HCT116 (cell line): Measurements from ENCODE around the gene UBXN2A. TPM values are rescaled to one million over a fixed set of nuclear protein-coding genes. Genes with fewer than 3 reads are reported as not detected.

Experiments
- CTCF ChIP-seq, 3 experiments: fragments of 200-600 bp in 1 of 3; sonication (generic) in 1 of 3; IDR thresholded peaks in 2 of 3; conservative IDR thresholded peaks in 1 of 3; 2 replicates each; pipeline ENCODE4 v1.5.1; 2012 to 2017; ENCODE audit warnings: low read depth in 2 of 3, low read length in 2 of 3, antibody characterized with exemption in 1 of 3, borderline replicate concordance in 1 of 3, control low read depth in 1 of 3, mild to moderate bottlenecking in 1 of 3, mixed read lengths in 1 of 3, mixed run types in 1 of 3, moderate library complexity in 1 of 3; ENCODE audit not compliant: insufficient read depth in 1 of 3
- ELF1 ChIP-seq: IDR thresholded peaks from 2 replicates; pipeline ENCODE4 v1.6.1; 2012; ENCODE audit warnings: low read depth, borderline replicate concordance
- EZH2 ChIP-seq: fragments of 200-600 bp; sonication (generic); IDR thresholded peaks from 2 replicates; pipeline ENCODE4 v1.6.1; 2017; ENCODE audit warnings: antibody characterized with exemption, mixed run types
- EZH2phosphoT487 ChIP-seq: fragments of 200-600 bp; IDR thresholded peaks from 2 replicates; pipeline ENCODE4 v1.6.1; 2018; ENCODE audit warnings: antibody characterized with exemption, borderline replicate concordance
- JUND ChIP-seq: IDR thresholded peaks from 2 replicates; pipeline ENCODE4 v1.6.1; 2012
- POLR2A ChIP-seq: IDR thresholded peaks from 2 replicates; pipeline ENCODE4 v1.7.0; 2011; ENCODE audit warnings: borderline replicate concordance; ENCODE audit not compliant: insufficient read depth, insufficient read length; ENCODE audit errors: extremely low read depth
- REST ChIP-seq: IDR thresholded peaks from 2 replicates; pipeline ENCODE4 v1.6.1; 2012; ENCODE audit warnings: low read depth
- SIN3A ChIP-seq: IDR thresholded peaks from 2 replicates; pipeline ENCODE4 v1.6.1; 2012; ENCODE audit warnings: low read depth
- YY1 ChIP-seq: IDR thresholded peaks from 2 replicates; pipeline ENCODE4 v1.6.1; 2011; ENCODE audit warnings: low read length, low read depth, moderate library complexity, mild to moderate bottlenecking; ENCODE audit not compliant: insufficient replicate concordance; ENCODE audit errors: extremely low read depth
- total RNA-seq: library from RNA; stranded (reverse); gene quantifications from one replicate; pipeline ENCODE4 v1.2.1, GENCODE V29; 2021; ENCODE audit not compliant: unreplicated experiment

UBXN2A gene
- total RNA-seq, 1 experiment from 2014 or later, result 14.1 TPM

GRCh38 chr2:24024996-24025663 lies 84.9 kb downstream of the UBXN2A start (continued):
- TF ChIP-seq REST (no peak), SIN3A (no peak), EZH2phosphoT487 (no peak), EZH2 (no peak), YY1 (no peak), CTCF (IDR thresholded peaks at IDR 0.05 in 2 of 3, conservative IDR thresholded peaks at IDR 0.05 in 1 of 3; ENCODE audit: borderline replicate concordance in 1 of 3, insufficient read depth in 1 of 3, low read depth in 2 of 3, low read length in 2 of 3) (no peak), ELF1 (no peak), POLR2A (no peak), JUND (no peak)
